Sigmoid colon (tissue), 7 donors: ENCODE data around the gene EPHA2. TPM values are rescaled to one million over a fixed set of nuclear protein-coding genes. Genes with fewer than 3 reads are reported as not detected.

Experiments
- DNase-seq: peaks from one replicate; pipeline ENCODE4 v3.0.0-alpha.2; 2019
- H3K27ac ChIP-seq, 4 donors: fragments of 200-600 bp; sonication (generic); one replicate each; pipeline ENCODE4 v1.5.1; 2016 to 2019; ENCODE audit warnings: mild to moderate bottlenecking in 1 of 4
- H3K27me3 ChIP-seq, 3 donors: fragments of 200-600 bp; sonication (generic); one replicate each; pipeline ENCODE4 v1.5.1; 2019; ENCODE audit warnings: mild to moderate bottlenecking in 1 of 3
- H3K36me3 ChIP-seq, 4 donors: fragments of 200-600 bp; sonication (generic); one replicate each; pipeline ENCODE4 v1.5.1; 2016 to 2019
- H3K4me1 ChIP-seq, 4 donors: fragments of 200-600 bp; sonication (generic); one replicate each; pipeline ENCODE4 v1.5.1; 2017 to 2019
- H3K4me3 ChIP-seq, 4 donors: fragments of 200-600 bp; sonication (generic); one replicate each; pipeline ENCODE4 v1.5.1; 2017 to 2019; ENCODE audit warnings: mild to moderate bottlenecking in 2 of 4, moderate library complexity in 1 of 4
- H3K9me3 ChIP-seq, 4 donors: fragments of 200-600 bp in 3 of 4; sonication (generic) in 3 of 4; one replicate each; pipeline versions ENCODE4 v1.5.1 to v1.6.1; 2013 to 2019
- CTCF ChIP-seq, 4 experiments: fragments of 450-650 bp in 3 of 4; fragments of 200-600 bp in 1 of 4; IDR thresholded peaks; one replicate each; pipeline ENCODE4 v1.5.1; 2016 to 2019; ENCODE audit warnings: antibody characterized with exemption in 4 of 4, mild to moderate bottlenecking in 3 of 4, moderate library complexity in 2 of 4
- EP300 ChIP-seq, 4 donors: sonication (generic); formaldehyde crosslinking; IDR thresholded peaks; one replicate each; pipeline ENCODE4 v1.6.1; 2017; ENCODE audit warnings: antibody characterized with exemption in 4 of 4
- POLR2A ChIP-seq, 2 donors: fragments of 450-650 bp; IDR thresholded peaks; one replicate each; pipeline ENCODE4 v1.6.1; 2016; ENCODE audit warnings: antibody characterized with exemption in 2 of 2, mild to moderate bottlenecking in 2 of 2, moderate library complexity in 2 of 2
- POLR2AphosphoS5 ChIP-seq, 4 donors: sonication (generic); formaldehyde crosslinking; IDR thresholded peaks; one replicate each; pipeline ENCODE4 v1.6.1; 2017; ENCODE audit warnings: antibody characterized with exemption in 4 of 4
- WGBS, 2 donors: extraction: QIAGEN DNeasy Blood & Tissue Kit; methylation state at CpG; one replicate each; pipeline ENCODE4 v1.1.7; 2013; 5-methylcytosine and 5-hydroxymethylcytosine counted together
- intact Hi-C: fragments of 100-400 bp; cut with DNase I; formaldehyde crosslinking; loops from one replicate; pipeline ENCODE4 v1.15.1; 2023
- polyA plus RNA-seq, 3 donors: library from polyadenylated mRNA; stranded (reverse); fragments of 200-250 nt; gene quantifications; one replicate each; pipeline ENCODE4 v1.2.3, GENCODE V29; 2013
- total RNA-seq, 4 donors: library from RNA; depleted of rRNA; stranded (reverse); fragments of >200 nt; gene quantifications; one replicate each; pipeline ENCODE4 v1.1.0, GENCODE V29; 2016
- donor health status: healthy with polysubstance abuse.
- donor health status: Bipolar disorder and iron deficiency.
- donor health status: healthy.

EPHA2 gene
- total and polyA plus RNA-seq, 7 donors = 3.3 to 24.7 (median 6.0) TPM

- 86 to 92% methylated on average over 33 of the region's 33 CpGs for WGBS, 2 donors
Measured at GRCh38 chr1:16134066-16134801, 21.6 kb downstream of the EPHA2 start.

GRCh38 chr1:16133007-16133961 lies 22.6 kb downstream of the EPHA2 start:
- no peak for DNase-seq
- no peak for TF ChIP-seq POLR2AphosphoS5 (IDR thresholded peaks at IDR 0.05)
- TF ChIP-seq EP300 (IDR thresholded peaks at IDR 0.05) = no peak
- TF ChIP-seq CTCF (IDR thresholded peaks at IDR 0.05) = no peak
- TF ChIP-seq POLR2A (IDR thresholded peaks at IDR 0.05) = no peak
- Histone ChIP-seq H3K9me3 (no peaks in the 10 kb centered on the region), H3K27me3 (no peaks in the 10 kb centered on the region), H3K27ac (no peak overlapping the region), H3K4me3 (no peak overlapping the region), H3K4me1 (no peaks in the 10 kb centered on the region), H3K36me3 (peaks cover 0 to 63% (median 16%) of the 10 kb centered on the region in 4 donors)
- WGBS, 2 donors = 86 to 89% methylated on average over 28 of the region's 28 CpGs
- intact Hi-C loops = no loop called here

More at GRCh38 chr1:16134066-16134801, 21.6 kb downstream of the EPHA2 start:
- H3K4me3 ChIP-seq = no peak overlapping the region
- intact Hi-C loops = no loop called here
- H3K9me3 ChIP-seq = no peaks in the 10 kb centered on the region
- TF ChIP-seq CTCF (IDR thresholded peaks at IDR 0.05) = no peak
- no peak for TF ChIP-seq POLR2AphosphoS5 (IDR thresholded peaks at IDR 0.05)
- TF ChIP-seq POLR2A (IDR thresholded peaks at IDR 0.05) = no peak
- no peak for TF ChIP-seq EP300 (IDR thresholded peaks at IDR 0.05)
- no peaks in the 10 kb centered on the region for H3K4me1 ChIP-seq
- no peak overlapping the region for H3K27ac ChIP-seq
- no peaks in the 10 kb centered on the region for H3K27me3 ChIP-seq
- H3K36me3 ChIP-seq = peaks cover 0 to 58% (median 16%) of the 10 kb centered on the region in 4 donors
- no peak for DNase-seq

GRCh38 chr1:16132325-16132785 lies 23.5 kb downstream of the EPHA2 start:
- H3K27ac ChIP-seq = no peak overlapping the region
- no peak for TF ChIP-seq POLR2AphosphoS5 (IDR thresholded peaks at IDR 0.05)
- TF ChIP-seq CTCF (IDR thresholded peaks at IDR 0.05) = no peak
- TF ChIP-seq EP300 (IDR thresholded peaks at IDR 0.05) = no peak
- TF ChIP-seq POLR2A (IDR thresholded peaks at IDR 0.05) = no peak
- intact Hi-C loops = no loop called here
- no peaks in the 10 kb centered on the region for H3K4me1 ChIP-seq
- H3K36me3 ChIP-seq = peaks cover 0 to 65% (median 13%) of the 10 kb centered on the region in 4 donors
- H3K9me3 ChIP-seq = no peaks in the 10 kb centered on the region
- H3K4me3 ChIP-seq = no peak overlapping the region
- no peak for DNase-seq
- 88 to 92% methylated on average over 6 of the region's 6 CpGs for WGBS, 2 donors
- no peaks in the 10 kb centered on the region for H3K27me3 ChIP-seq

GRCh38 chr1:16131636-16132324 lies 24.1 kb downstream of the EPHA2 start:
- Histone ChIP-seq H3K4me3 (no peak overlapping the region), H3K9me3 (no peaks in the 10 kb centered on the region), H3K27ac (no peak overlapping the region), H3K36me3 (peaks cover 0 to 63% (median 12%) of the 10 kb centered on the region in 4 donors), H3K27me3 (no peaks in the 10 kb centered on the region), H3K4me1 (no peaks in the 10 kb centered on the region)
- TF ChIP-seq CTCF (IDR thresholded peaks at IDR 0.05) = no peak
- intact Hi-C loops = no loop called here
- WGBS, 2 donors = 92 to 94% methylated on average over 28 of the region's 28 CpGs
- DNase-seq = no peak
